ENCODE data around the gene FGF2. TPM values are rescaled to one million over a fixed set of nuclear protein-coding genes. Genes with fewer than 3 reads are reported as not detected.
"Not testable (repeated sequence)": the region's sequence is repeated elsewhere in the genome, so short reads cannot be mapped to it uniquely, and the experiment has no call there.

FGF2 gene
- total RNA-seq, 2 experiments from 2014 or later = 0.09 to 2.9 TPM

DNA sequence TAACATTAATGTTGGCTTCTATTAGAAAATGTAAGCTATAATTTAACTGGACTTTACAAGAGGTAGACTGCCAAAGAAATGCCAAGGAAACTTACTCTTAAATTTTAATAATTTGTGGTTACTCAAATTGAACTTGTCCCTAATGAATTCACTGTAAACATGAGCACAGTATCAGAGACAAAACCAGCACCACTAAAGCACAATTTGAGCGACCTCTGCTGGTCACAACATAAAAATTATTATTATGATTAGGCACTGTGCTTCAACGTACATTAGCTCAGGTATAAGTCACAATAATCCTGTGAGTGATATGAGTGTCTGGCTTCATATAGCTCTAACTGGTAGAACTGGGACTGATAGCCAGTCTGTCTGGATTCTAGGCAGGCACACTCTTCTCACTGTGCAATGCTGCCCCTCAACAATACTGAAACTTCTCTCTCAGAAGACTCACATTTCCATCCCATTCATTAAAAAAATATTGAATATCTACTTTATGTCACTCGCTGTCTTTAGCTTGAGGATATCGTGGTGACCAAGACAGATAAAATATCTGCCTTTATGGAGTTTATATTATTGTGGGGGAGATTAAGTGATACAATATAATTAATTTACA lies 87.8 kb downstream of the FGF2 start:
- Mint-ChIP-seq H3K36me3 (peaks cover 20% of the 10 kb centered on the region), H3K4me1 (peaks cover 5% of the 10 kb centered on the region), H3K27ac (no peak overlapping the region), H3K27me3 (no peaks in the 10 kb centered on the region), H3K4me3 (no peak overlapping the region), H3K9me3 (ENCODE audit: low read depth) (no peaks in the 10 kb centered on the region)
- ATAC-seq (peak; percentile 23), DNase-seq (no peak)
- CTCF ChIA-PET = interaction anchor here (0.6 to 1.8 kb wide), 5 partner anchors 17 to 182 kb away, joined by 3 to 14 read pairs (median 3); partner anchors contain the start of gene BBS12

DNA sequence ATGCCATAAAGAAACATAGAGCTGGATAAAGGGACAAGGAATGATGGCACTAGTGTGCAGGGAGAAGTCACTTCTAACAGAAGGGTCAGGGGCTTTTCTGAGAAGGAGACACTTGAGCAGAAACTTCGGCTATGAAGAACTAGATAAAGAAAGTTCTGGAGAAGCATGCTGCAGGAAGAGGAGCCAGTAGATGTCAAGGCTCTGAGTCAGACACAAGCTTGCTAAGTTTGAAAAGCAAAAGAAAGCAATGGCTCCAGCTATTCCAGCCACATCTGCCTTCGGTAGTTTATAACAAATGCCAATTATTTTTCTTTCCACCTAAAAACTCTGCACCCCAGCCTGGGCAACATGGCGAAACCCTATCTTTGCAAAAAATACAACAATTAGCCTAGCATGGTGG lies 88.3 kb downstream of the FGF2 start:
- peaks cover 20% of the 10 kb centered on the region for H3K36me3 Mint-ChIP-seq
- H3K4me1 Mint-ChIP-seq = peaks cover 5% of the 10 kb centered on the region
- H3K9me3 Mint-ChIP-seq (ENCODE audit: low read depth) = no peaks in the 10 kb centered on the region
- no peak for ATAC-seq
- no peaks in the 10 kb centered on the region for H3K27me3 Mint-ChIP-seq
- no peak overlapping the region for H3K4me3 Mint-ChIP-seq
- H3K27ac Mint-ChIP-seq = no peak overlapping the region
- no peak for DNase-seq
- CTCF ChIA-PET = interaction anchor here (0.8 to 1.8 kb wide), 4 partner anchors 16 to 183 kb away, joined by 3 to 14 read pairs (median 3); partner anchors contain the start of gene BBS12

DNA sequence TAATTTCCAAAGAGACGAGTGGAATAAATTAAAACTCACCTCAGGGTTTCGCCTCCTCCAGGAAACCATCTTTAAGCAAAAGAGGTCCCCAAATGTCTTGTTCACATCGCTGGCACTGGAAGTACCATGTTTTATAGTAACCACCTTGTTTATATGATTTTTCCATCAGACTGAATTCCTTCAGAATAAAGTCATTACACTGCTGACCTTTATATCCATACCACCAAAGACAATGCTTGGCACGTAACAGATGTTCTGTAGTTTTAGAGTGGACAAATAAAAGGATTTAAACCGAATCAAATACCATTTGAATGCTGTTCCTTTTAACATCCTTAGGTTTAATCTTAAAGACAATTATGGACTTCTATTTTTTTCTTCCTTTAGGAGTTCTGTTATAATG lies 91.1 kb downstream of the FGF2 start:
- Mint-ChIP-seq H3K27ac (no peak overlapping the region), H3K36me3 (peaks cover 7% of the 10 kb centered on the region), H3K4me1 (peaks cover 11% of the 10 kb centered on the region), H3K9me3 (ENCODE audit: low read depth) (no peaks in the 10 kb centered on the region), H3K27me3 (no peaks in the 10 kb centered on the region), H3K4me3 (no peak overlapping the region)
- ATAC-seq (no peak), DNase-seq (no peak)
- CTCF ChIA-PET = no interaction called here

DNA sequence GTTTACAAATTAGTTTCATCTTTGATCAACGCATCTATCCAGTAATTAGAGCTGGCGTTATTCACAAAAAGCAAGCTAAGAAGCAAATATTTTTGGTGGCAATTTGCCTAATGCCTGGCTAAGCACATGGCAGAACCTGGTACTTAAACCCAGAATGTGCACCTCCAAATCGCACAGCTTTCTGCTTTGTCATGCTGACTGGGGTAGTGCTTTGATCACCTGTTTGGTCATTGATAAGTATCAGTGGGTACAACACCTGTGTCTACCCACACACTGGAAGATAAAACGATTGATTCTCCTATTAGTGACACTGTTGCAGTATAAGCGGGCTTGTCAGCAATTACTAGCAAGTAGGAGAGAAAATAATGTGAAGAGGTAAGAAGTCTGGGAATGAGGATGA lies 93.8 kb downstream of the FGF2 start:
- H3K4me1 Mint-ChIP-seq = peaks cover 12% of the 10 kb centered on the region
- H3K27ac Mint-ChIP-seq = no peak overlapping the region
- ATAC-seq (no peak), DNase-seq (no peak)
- H3K27me3 Mint-ChIP-seq = no peaks in the 10 kb centered on the region
- H3K9me3 Mint-ChIP-seq (ENCODE audit: low read depth) = no peaks in the 10 kb centered on the region
- peaks cover 5% of the 10 kb centered on the region for H3K36me3 Mint-ChIP-seq
- CTCF ChIA-PET = interaction anchor here (0.6 to 4.2 kb wide), 5 partner anchors 9 to 188 kb away, joined by 3 to 19 read pairs (median 3); partner anchors contain the start of gene BBS12
- H3K4me3 Mint-ChIP-seq = no peak overlapping the region

DNA sequence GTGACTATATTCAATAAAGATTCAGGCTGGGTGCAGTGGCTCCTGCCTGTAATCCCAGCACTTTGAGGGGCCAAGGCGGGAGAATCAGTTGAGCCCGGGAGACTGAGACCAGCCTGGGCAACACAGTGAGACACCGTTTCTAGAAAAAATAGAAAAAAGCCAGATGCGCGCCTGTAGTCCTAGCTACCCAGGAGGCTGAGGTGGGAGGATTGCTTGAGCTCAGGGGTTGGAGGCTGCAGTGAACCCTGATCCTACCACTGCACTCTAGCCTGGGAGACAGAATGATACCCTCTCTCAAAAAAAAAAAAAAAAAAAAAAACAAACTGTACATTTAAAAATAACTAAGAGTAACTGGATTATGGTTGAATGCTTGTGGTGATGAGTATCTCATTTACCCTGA lies 94.7 kb downstream of the FGF2 start:
- peaks cover 12% of the 10 kb centered on the region for H3K4me1 Mint-ChIP-seq
- no peaks in the 10 kb centered on the region for H3K9me3 Mint-ChIP-seq (ENCODE audit: low read depth)
- H3K36me3 Mint-ChIP-seq = peaks cover 3% of the 10 kb centered on the region
- ATAC-seq = no peak
- CTCF ChIA-PET = interaction anchor here (1.1 to 4.2 kb wide), 6 partner anchors 9 to 189 kb away, joined by 3 to 19 read pairs (median 4); partner anchors contain the start of gene BBS12
- H3K27ac Mint-ChIP-seq = no peak overlapping the region
- H3K27me3 Mint-ChIP-seq = no peaks in the 10 kb centered on the region
- DNase-seq = no peak
- H3K4me3 Mint-ChIP-seq = no peak overlapping the region

DNA sequence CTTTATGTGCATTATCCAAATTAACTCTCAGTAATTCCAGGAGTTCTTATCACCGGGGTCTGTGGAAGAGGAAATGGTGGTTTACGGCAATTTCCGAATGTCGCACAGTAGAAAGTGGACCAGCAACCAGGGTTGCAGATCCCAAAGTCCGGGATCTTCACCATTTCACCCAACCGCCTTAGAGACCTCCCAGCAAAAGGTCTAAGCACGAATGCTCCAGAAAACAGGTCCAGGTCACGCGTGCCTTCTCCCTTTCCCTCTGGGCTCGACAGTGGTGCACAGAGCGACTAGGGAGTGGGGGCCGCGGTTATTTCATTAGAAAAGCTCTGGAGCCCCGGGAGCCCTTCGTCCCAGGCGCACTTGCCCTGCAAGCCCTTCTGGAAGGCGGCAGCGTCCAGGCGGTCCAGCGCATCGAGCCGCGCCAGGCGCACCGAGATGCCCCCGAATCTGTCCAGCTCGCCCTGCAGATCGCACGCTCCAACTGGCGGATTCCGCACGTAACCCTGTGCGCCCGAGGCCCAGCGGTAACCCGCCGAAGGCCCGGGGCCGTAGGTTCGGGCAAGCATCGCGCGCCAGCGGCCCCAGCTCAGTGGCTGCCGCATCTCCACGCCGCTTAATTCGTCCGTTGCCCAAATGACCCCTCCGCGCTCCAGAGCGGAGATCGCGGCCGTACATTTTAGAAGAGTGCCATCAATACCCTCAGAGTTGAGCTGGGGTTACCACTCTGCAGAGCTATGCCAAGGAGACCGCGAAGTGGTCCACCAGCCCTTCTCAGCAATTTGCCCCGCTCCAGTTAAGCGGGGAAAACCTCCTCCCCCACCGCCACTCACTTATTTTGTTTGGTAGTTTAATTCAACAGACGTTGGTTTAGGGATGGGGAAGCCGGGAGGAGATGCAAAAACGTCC lies 95.6 kb downstream of the FGF2 start, which contains the start of gene NUDT6:
NUDT6 (minus strand) TSS at position 627 of the 906 bp plus-strand sequence; CDS start at position 602, 25 bp downstream.
- Mint-ChIP-seq H3K27me3 (no peaks in the 10 kb centered on the region), H3K4me3 (no peak within 1 kb of the TSS), H3K4me1 (peaks cover 16% of the 10 kb centered on the region), H3K36me3 (peaks cover 3% of the 10 kb centered on the region), H3K27ac (peak within 1 kb of the TSS; percentile 99), H3K9me3 (ENCODE audit: low read depth) (no peaks in the 10 kb centered on the region)
- ATAC-seq (peak; percentile 50), DNase-seq (peak; percentile 68)
- CTCF ChIA-PET = interaction anchor here (0.8 to 4.2 kb wide), 8 partner anchors 8 to 190 kb away, joined by 3 to 19 read pairs (median 4); partner anchors contain the start of gene BBS12

DNA sequence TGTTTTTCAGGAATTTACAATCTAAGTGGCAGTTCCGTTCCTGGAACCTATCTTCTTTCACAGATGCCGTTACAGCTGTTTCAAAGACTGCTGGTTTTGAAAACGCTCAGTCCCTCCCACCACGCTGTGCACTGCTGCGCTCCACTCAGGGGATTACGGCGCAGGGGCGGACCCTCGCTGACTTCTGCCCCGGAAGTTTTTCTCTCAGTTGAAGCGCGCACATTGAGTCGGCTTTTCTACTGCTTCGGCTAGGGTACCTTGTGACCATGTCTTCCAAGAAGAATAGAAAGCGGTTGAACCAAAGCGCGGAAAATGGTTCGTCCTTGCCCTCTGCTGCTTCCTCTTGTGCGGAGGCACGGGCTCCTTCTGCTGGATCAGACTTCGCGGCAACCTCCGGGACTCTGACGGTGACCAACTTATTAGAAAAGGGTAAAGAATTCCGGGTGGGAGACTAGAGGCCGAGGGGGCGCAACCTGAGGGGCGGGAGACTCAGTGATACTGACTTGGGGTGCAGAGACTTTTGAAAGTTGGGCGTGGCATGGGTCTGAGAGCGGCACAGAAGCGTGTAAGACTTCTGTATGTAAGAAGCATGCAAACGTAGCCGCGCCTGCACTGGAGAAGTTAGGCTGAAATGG lies 96.4 kb downstream of the FGF2 start:
- Mint-ChIP-seq H3K4me1 (peaks cover 19% of the 10 kb centered on the region), H3K4me3 (no peak overlapping the region), H3K27me3 (no peaks in the 10 kb centered on the region), H3K27ac (peak overlapping the region; percentile 99), H3K9me3 (ENCODE audit: low read depth) (no peaks in the 10 kb centered on the region), H3K36me3 (peaks cover 2% of the 10 kb centered on the region)
- DNase-seq = peak; percentile 95
- CTCF ChIA-PET = interaction anchor here (1.2 to 4.2 kb wide), 7 partner anchors 8 to 191 kb away, joined by 3 to 19 read pairs (median 4); partner anchors contain the start of gene BBS12
- peak; percentile 96 for ATAC-seq

DNA sequence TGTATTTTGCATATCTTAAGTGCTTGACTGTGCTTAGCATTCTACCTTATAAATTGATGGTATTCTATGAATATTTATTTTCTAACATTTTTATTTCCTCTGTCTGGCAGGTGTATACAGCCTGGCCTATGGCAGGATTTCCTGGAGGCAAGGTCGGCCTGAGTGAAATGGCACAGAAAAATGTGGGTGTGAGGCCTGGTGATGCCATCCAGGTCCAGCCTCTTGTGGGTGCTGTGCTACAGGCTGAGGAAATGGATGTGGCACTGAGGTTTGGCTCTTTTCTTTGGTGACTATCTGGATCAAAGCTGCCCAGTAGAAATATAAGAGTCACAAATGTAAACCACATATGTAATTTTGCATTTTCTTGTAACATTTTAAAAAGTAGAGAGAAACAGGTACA lies 102.3 kb downstream of the FGF2 start:
- DNase-seq (no peak), ATAC-seq (no peak)
- peaks cover 20% of the 10 kb centered on the region for H3K36me3 Mint-ChIP-seq
- peaks cover 12% of the 10 kb centered on the region for H3K4me1 Mint-ChIP-seq
- H3K27me3 Mint-ChIP-seq = no peaks in the 10 kb centered on the region
- H3K9me3 Mint-ChIP-seq (ENCODE audit: low read depth) = no peaks in the 10 kb centered on the region
- CTCF ChIA-PET = interaction anchor here (0.9 to 2.6 kb wide), 5 partner anchors 8 to 350 kb away, joined by 3 to 20 read pairs (median 11); partner anchors contain the start of gene BBS12
- H3K27ac Mint-ChIP-seq = no peak overlapping the region
- no peak overlapping the region for H3K4me3 Mint-ChIP-seq

DNA sequence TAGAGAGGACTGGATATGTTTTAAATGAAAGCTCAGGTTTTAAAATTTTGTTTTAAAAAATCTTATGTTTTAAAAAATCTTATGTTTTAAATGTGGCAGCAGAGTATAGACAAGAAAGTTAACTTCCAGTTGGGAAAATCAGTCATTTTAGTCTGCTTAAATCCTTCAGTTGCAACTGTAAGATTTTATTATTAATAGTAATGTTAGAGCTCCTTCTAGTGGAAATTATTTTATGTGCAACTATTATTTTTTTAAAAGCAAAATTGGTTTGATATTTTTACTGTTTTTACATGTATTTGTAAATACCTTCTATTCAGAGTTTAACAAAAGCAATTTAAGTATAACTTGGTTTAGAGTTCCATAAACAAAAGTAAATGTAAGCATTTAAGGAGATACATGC lies 104.2 kb downstream of the FGF2 start:
- Mint-ChIP-seq H3K27me3 (no peaks in the 10 kb centered on the region), H3K27ac (no peak overlapping the region), H3K36me3 (peaks cover 35% of the 10 kb centered on the region), H3K9me3 (ENCODE audit: low read depth) (no peaks in the 10 kb centered on the region), H3K4me1 (peaks cover 28% of the 10 kb centered on the region), H3K4me3 (no peak overlapping the region)
- DNase-seq (no peak), ATAC-seq (no peak)
- CTCF ChIA-PET = interaction anchor here (0.7 to 2.6 kb wide), 10 partner anchors 8 to 352 kb away, joined by 3 to 20 read pairs (median 5); partner anchors contain the start of genes BBS12 and NUDT6

DNA sequence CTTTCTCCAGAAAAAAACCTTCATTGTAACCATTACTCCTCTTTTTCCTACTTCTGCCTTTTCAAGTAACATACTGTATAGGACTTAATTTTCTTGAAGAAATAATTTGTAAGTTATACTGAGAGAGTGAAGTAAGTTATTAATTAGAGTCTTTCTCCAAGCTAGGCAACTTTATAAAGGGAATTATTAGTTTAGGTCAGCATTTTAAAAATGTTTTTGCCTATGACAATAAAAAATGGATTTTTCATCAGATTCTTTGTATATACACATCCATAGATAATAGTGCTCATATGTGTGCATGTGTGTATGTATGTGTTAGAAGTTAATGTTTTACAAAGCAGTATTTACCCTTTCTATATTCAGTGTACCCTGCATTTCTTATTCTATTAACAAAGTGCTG lies 106.1 kb downstream of the FGF2 start:
- peak overlapping the region; percentile 38 for H3K27ac Mint-ChIP-seq
- H3K4me3 Mint-ChIP-seq = no peak overlapping the region
- CTCF ChIA-PET = interaction anchor here (1.1 to 1.7 kb wide), 3 partner anchors 18 to 355 kb away, joined by 3 to 7 read pairs (median 5); no protein-coding TSS in a partner anchor
- DNase-seq (no peak), ATAC-seq (no peak)
- H3K27me3 Mint-ChIP-seq = no peaks in the 10 kb centered on the region
- H3K36me3 Mint-ChIP-seq = peaks cover 42% of the 10 kb centered on the region
- peaks cover 21% of the 10 kb centered on the region for H3K4me1 Mint-ChIP-seq
- H3K9me3 Mint-ChIP-seq (ENCODE audit: low read depth) = no peaks in the 10 kb centered on the region

DNA sequence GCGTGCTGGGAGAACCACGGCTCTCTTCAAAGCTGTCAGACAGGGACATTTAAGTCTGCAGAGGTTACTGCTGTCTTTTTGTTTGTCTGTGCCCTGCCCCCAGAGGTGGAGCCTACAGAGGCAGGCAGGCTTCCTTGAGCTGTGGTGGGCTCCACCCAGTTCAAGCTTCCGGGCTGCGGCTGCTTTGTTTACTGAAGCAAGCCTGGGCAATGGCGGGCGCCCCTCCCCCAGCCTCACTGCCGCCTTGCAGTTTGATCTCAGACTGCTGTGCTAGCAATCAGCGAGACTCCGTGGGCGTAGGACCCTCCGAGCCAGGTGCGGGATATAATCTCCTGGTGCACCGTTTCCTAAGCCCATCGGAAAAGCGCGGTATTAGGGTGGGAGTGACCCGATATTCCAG lies 118.5 kb downstream of the FGF2 start:
- Mint-ChIP-seq H3K4me3 (peak overlapping the region; percentile 20), H3K27ac (peak overlapping the region; percentile 76), H3K36me3 (peaks cover 49% of the 10 kb centered on the region)
- H3K9me3 Mint-ChIP-seq (ENCODE audit: low read depth); H3K27me3 Mint-ChIP-seq; H3K4me1 Mint-ChIP-seq; ATAC-seq: not testable (repeated sequence)
- DNase-seq = peak; percentile 82
- CTCF ChIA-PET = interaction anchor here (0.7 kb wide), 1 partner anchor 188 kb away, joined by 3 read pairs; no protein-coding TSS in a partner anchor

DNA sequence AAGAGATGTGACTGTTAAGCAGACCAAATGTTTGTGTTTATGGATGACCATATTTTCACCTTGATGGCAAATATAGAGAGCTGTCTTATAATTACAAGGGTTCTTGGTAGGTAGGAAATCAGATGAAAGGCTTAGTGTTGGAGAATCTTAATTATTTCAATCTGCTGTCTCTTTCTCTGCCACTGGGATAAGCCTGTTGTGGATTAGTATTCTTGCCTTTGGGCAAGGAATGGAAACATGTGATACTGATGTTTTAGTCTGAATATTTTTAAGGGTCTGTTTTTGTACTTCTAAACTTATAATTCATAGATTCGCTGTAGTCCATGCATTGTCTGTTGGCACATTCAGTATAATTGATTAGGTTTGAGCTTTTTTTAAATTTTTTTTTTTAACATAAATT lies 119.5 kb downstream of the FGF2 start:
- Mint-ChIP-seq H3K4me1 (peaks cover 10% of the 10 kb centered on the region), H3K9me3 (ENCODE audit: low read depth) (no peaks in the 10 kb centered on the region), H3K27ac (peak overlapping the region; percentile 76), H3K27me3 (no peaks in the 10 kb centered on the region), H3K4me3 (no peak overlapping the region), H3K36me3 (peaks cover 53% of the 10 kb centered on the region)
- DNase-seq (no peak), ATAC-seq (no peak)
- CTCF ChIA-PET = no interaction called here
